ENCODE results near the gene SCT. TPM values are rescaled to one million over a fixed set of nuclear protein-coding genes. Genes with fewer than 3 reads are reported as not detected.
A peak's percentile ranks its signal among the peaks of the same experiment; 100 is the strongest.

SCT gene
- total and polyA plus RNA-seq, 2 donors from 2014 or later, result not detected

GRCh38 chr11:637593-638521, 10.9 kb upstream of the SCT start:
- no peaks in the 10 kb centered on the region for H3K9me3 ChIP-seq (ENCODE audit: control insufficient read depth in 2 of 3, insufficient read depth in 1 of 3, low read length in 3 of 3)
- no peak overlapping the region for H3K9ac ChIP-seq (ENCODE audit: low read length in 3 of 3)
- TF ChIP-seq, protein P1, sequence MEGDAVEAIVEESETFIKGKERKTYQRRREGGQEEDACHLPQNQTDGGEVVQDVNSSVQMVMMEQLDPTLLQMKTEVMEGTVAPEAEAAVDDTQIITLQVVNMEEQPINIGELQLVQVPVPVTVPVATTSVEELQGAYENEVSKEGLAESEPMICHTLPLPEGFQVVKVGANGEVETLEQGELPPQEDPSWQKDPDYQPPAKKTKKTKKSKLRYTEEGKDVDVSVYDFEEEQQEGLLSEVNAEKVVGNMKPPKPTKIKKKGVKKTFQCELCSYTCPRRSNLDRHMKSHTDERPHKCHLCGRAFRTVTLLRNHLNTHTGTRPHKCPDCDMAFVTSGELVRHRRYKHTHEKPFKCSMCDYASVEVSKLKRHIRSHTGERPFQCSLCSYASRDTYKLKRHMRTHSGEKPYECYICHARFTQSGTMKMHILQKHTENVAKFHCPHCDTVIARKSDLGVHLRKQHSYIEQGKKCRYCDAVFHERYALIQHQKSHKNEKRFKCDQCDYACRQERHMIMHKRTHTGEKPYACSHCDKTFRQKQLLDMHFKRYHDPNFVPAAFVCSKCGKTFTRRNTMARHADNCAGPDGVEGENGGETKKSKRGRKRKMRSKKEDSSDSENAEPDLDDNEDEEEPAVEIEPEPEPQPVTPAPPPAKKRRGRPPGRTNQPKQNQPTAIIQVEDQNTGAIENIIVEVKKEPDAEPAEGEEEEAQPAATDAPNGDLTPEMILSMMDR (IDR thresholded peaks at IDR 0.05; ENCODE audit: borderline replicate concordance, extremely low read depth, insufficient read depth), result no peak
- DNase-seq (peak in 3 of 5 donors; percentile 41 to 71 (median 69)), FAIRE-seq (no peak)
- peaks cover 0 to 6% (median 0%) of the 10 kb centered on the region in 3 donors for H3K4me1 ChIP-seq (ENCODE audit: control insufficient read depth in 2 of 3, insufficient read depth in 2 of 3, low read depth in 1 of 3, low read length in 3 of 3)
- H3K27me3 ChIP-seq (ENCODE audit: control insufficient read depth, insufficient read depth, low read length), result peaks cover 13% of the 10 kb centered on the region
- no peak overlapping the region for H3K27ac ChIP-seq (ENCODE audit: low read depth in 2 of 2, low read length in 2 of 2)
- H3K4me3 ChIP-seq (ENCODE audit: low read length in 3 of 3), result no peak overlapping the region
- H3K36me3 ChIP-seq (ENCODE audit: control insufficient read depth in 2 of 3, insufficient read depth in 3 of 3, low read length in 3 of 3), result no peaks in the 10 kb centered on the region
- intact Hi-C loops (cut with DNase I), result no loop called here

DNA sequence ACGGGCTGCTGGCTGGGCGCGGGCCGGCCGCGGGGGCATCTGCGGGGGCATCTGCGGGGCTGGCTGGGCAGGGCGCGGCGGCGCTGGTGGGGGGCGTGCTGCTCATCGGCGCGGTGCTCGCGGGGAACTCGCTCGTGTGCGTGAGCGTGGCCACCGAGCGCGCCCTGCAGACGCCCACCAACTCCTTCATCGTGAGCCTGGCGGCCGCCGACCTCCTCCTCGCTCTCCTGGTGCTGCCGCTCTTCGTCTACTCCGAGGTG, 10.3 kb upstream of the SCT start:
- Histone ChIP-seq H3K4me3 (ENCODE audit: low read length in 3 of 3) (no peak overlapping the region), H3K27ac (ENCODE audit: low read depth in 2 of 2, low read length in 2 of 2) (no peak overlapping the region), H3K4me1 (ENCODE audit: control insufficient read depth in 2 of 3, insufficient read depth in 2 of 3, low read depth in 1 of 3, low read length in 3 of 3) (peaks cover 0 to 6% (median 0%) of the 10 kb centered on the region in 3 donors), H3K9me3 (ENCODE audit: control insufficient read depth in 2 of 3, insufficient read depth in 1 of 3, low read length in 3 of 3) (no peaks in the 10 kb centered on the region), H3K27me3 (ENCODE audit: control insufficient read depth, insufficient read depth, low read length) (peaks cover 13% of the 10 kb centered on the region), H3K36me3 (ENCODE audit: control insufficient read depth in 2 of 3, insufficient read depth in 3 of 3, low read length in 3 of 3) (no peaks in the 10 kb centered on the region), H3K9ac (ENCODE audit: low read length in 3 of 3) (no peak overlapping the region)
- FAIRE-seq (no peak), DNase-seq (no peak)
- TF ChIP-seq, protein P1 (IDR thresholded peaks at IDR 0.05; ENCODE audit: borderline replicate concordance, extremely low read depth, insufficient read depth), result no peak
- intact Hi-C loops (cut with DNase I), result no loop called here

DNA sequence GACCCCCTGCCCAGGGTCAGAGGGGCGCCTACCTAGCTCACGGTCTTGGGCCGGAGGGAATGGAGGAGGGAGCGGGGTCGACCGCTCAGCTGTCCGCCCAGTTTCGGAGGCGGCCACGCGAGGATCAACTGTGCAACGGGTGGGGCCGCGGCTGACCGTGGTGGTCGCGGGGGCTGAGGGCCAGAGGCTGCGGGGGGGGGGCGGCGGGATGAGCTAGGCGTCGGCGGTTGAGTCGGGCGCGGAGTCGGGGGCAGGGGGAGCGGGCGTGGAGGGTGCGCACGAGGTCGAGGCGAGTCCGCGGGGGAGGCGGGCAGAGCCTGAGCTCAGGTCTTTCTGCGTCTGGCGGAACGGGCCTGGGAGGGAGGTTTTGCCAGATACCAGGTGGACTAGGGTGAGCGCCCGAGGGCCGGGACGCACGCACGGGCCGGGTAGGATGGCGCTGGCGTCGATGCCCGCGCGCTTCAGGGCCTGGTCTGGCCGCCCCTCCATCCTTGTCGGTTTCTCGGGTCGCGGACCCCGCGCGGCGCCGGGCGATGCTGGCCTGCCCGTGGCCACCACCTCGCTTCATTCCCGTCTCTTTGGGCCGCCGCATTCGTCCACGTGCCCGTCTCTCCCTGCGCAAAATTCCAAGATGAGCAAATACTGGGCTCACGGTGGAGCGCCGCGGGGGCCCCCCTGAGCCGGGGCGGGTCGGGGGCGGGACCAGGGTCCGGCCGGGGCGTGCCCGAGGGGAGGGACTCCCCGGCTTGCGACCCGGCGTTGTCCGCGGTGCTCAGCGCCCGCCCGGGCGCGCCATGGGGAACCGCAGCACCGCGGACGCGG, 9.7 kb upstream of the SCT start, which contains the start of gene DRD4:
TSS of gene DRD4 (plus strand) at position 759 of the 822 bp plus-strand sequence. CDS start at position 795, 36 bp downstream.
- H3K36me3 ChIP-seq (ENCODE audit: control insufficient read depth in 2 of 3, insufficient read depth in 3 of 3, low read length in 3 of 3), result no peaks in the 10 kb centered on the region
- H3K4me1 ChIP-seq (ENCODE audit: control insufficient read depth in 2 of 3, insufficient read depth in 2 of 3, low read depth in 1 of 3, low read length in 3 of 3), result peaks cover 0 to 6% (median 0%) of the 10 kb centered on the region in 3 donors
- TF ChIP-seq, protein P1 (IDR thresholded peaks at IDR 0.05; ENCODE audit: borderline replicate concordance, extremely low read depth, insufficient read depth), result no peak
- intact Hi-C loops (cut with DNase I), result no loop called here
- DNase-seq, result peak in 2 of 5 donors; percentile 61 to 71
- H3K9me3 ChIP-seq (ENCODE audit: control insufficient read depth in 2 of 3, insufficient read depth in 1 of 3, low read length in 3 of 3), result no peaks in the 10 kb centered on the region
- H3K27me3 ChIP-seq (ENCODE audit: control insufficient read depth, insufficient read depth, low read length), result peaks cover 13% of the 10 kb centered on the region
- no peak within 1 kb of the TSS for H3K4me3 ChIP-seq (ENCODE audit: low read length in 3 of 3)
- no peak within 1 kb of the TSS for H3K9ac ChIP-seq (ENCODE audit: low read length in 3 of 3)
- H3K27ac ChIP-seq (ENCODE audit: low read depth in 2 of 2, low read length in 2 of 2), result no peak within 1 kb of the TSS
- no peak for FAIRE-seq

All from kidney (tissue), 14 donors.